Measurements from ENCODE around the gene LRRC8A.
A peak's percentile ranks its signal among the peaks of the same experiment; 100 is the strongest.
"Not testable (repeated sequence)": the region's sequence is repeated elsewhere in the genome, so short reads cannot be mapped to it uniquely, and the experiment has no call there.

The LRRC8A gene
- total RNA-seq: 32.5 to 63.5 (median 54.2) reads per million in 4 experiments

GRCh38 chr9:128881884-128882676 is at the start of gene LRRC8A, which contains the start of gene KYAT1:
LRRC8A (plus strand) TSS chr9:128882133; CDS start chr9:128907165, 25,032 bp downstream.
KYAT1 (minus strand) TSS chr9:128881950; CDS start chr9:128845405, 36,545 bp downstream.
- DNase-seq: peak; percentile 97

- DNase-seq: no peak
These were observed 48.2 kb upstream of the LRRC8A start for GRCh38 chr9:128833696-128834095.

DNA sequence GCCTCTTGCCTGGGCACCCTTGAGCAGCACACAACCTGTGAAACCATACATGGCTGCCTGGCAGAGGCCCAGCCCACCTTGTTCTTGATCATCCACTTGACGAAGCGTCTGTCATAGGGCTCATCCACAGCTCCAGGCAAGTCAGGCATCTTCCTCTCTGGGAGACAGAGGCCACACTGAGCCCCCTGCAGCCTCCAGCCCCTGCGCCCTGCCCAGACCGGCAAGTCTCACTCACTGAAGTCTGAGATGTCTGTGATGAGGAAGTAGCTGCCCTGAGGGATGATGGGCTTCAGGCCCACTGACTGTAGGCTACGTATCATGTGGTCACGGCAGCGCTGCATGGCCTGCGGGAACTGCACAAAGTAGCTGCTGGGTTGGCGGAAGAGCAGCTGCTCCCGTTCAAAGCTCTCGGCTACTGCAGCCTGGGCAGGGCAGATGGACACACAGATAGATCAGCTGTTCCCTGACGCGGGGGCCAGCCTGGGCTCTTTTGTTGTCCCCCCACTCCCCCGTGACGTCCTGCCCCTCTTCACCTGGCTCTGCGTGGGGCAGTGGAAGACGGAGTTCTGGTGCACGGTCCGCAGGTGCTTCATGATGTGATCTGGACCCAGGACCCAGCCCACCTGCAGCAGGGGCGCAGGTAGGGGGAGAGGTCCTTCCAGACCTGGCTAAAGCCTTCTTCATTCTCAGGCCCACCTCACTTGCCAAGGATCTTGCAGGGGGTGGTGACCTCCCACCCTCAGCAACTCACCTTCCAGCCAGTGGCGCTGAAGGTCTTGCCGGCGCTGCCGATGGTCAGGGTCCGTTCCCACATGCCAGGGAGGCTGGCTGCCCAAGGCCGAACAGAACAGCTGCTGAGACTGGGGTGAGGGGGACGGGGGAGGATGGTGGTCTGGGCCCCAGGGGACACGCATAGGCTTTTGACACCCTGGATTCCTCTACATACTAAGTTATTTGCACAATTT is 46.4 kb upstream of the LRRC8A start:
- DNase-seq: no peak

DNA sequence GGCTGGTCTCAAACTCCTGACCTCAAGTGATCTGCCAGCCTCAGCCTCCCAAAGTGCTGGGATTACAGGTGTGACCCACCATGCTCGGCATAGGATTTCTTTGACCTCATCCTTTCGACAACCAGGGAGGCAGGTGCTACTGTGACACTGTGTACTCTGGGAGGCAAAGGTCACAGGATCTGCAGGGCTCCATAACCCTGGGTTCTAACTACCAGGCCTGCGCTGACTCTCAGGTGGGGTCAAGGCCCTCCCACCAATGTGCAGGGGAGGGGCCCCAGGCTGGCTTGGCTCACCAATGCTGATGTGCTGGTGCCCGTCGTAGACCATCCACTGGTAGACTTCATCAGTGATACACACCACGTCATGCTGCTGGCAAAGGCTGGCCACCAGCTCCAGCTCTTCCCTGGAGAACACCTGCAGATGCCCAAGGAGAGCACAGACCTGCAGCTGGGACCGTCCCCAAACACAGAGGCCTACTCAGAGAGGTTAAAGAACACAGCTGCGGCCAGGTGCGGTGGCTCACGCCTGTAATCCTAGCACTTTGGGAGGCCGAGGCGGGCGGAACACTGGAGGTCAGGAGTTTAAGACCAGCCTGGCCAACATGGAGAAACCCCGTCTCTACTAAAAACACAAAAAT is 45.3 kb upstream of the LRRC8A start:
- DNase-seq: no peak

- DNase-seq: no peak
These were observed 43.6 kb upstream of the LRRC8A start for GRCh38 chr9:128838338-128838737.

GRCh38 chr9:128840524-128840923 is 41.4 kb upstream of the LRRC8A start:
- no peak for DNase-seq

GRCh38 chr9:128841694-128842492 is 40.0 kb upstream of the LRRC8A start:
- DNase-seq: no peak

- DNase-seq: not testable (repeated sequence)
These were observed 38.8 kb upstream of the LRRC8A start for GRCh38 chr9:128843171-128843570.

DNA sequence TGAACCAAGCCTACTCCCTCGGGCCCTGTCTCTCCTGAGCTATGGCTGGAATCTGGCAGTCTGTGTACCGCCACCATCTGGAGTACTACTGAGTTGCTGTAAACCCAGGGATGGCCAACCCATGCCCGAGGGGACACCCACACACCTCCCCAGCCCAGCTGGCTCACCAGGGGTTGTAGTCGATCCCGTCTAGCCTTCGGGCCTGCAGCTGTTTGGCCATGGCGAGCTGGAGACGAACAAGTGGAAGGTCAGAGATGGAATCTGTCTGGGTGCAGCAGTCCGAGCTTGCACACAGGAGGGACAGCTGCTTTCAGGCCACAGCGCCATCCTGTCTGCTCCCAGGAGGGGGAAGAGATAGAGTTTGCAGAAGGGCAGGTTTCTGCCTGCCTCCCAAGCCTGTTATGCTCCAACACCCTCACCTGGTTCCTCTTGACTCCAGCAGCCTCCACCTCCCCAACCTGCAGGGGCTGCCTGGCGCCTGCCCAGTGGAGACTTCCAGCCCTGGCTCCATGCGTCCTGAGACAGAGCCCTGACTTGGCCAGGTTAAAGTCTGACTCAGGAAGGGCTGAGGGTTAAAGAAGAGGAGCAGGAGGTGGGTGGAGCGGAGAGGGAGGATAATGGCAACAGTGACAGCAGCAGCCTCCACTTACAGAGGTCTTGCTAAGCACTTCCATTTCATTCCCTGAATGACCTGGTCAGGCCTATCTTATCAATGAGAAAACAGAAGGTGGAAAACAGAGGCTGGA is 36.6 kb upstream of the LRRC8A start:
- no peak for DNase-seq

DNA sequence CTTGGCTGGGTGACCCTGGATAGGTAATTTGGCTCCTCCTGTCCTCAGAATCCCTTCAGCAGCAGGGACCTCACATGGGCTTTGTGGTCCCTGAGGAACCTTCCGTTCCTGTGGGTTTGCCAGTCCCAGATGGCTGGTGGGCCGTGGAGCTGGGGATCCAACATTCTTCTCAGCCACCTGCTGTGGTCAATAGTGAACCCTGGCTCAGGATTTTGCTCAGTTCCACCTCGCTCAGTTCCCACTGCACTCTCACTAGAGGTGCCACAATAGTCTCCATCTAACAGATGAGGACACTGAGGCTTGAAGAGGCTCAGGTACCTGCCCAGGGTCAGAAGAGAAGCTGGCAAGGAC is 35.3 kb upstream of the LRRC8A start:
- DNase-seq: no peak

DNA sequence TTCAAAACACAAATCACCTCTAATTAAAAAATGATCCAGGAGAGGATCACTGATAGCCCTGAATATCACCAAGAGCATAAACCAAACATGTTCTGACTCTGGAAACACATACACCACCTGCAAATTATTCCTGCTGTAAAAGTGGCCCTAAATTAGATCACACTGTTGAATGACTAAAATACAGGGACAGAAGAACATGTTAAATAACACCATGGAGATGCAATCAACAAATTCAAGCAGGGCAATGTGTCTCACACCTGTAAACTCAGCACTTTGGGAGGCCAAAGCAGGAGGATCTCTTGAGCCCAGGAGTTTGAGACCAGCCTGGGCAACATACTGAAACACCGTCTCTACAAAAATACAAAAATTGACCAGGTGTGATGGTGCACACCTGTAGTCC is 34.1 kb upstream of the LRRC8A start:
- DNase-seq: no peak

DNA sequence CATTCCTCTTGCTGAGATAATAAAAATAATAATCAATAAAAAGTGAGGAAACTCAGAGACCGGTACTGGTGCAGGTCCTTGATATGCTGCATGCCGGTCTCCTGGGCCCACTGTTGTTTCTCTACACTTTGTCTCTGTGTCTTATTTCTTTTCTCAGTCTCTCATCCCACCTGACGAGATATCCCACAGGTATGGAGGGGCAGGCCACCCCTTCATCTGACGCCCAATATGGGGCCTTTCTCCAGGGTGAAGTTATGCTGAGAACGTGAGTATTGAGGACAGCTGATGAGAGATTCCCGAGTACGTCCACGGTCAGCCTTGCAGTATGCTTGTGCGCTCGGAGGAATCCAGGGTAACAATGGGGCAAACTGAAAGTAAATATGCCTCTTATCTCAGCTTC is 30.9 kb upstream of the LRRC8A start:
- not testable (repeated sequence) for DNase-seq

DNA sequence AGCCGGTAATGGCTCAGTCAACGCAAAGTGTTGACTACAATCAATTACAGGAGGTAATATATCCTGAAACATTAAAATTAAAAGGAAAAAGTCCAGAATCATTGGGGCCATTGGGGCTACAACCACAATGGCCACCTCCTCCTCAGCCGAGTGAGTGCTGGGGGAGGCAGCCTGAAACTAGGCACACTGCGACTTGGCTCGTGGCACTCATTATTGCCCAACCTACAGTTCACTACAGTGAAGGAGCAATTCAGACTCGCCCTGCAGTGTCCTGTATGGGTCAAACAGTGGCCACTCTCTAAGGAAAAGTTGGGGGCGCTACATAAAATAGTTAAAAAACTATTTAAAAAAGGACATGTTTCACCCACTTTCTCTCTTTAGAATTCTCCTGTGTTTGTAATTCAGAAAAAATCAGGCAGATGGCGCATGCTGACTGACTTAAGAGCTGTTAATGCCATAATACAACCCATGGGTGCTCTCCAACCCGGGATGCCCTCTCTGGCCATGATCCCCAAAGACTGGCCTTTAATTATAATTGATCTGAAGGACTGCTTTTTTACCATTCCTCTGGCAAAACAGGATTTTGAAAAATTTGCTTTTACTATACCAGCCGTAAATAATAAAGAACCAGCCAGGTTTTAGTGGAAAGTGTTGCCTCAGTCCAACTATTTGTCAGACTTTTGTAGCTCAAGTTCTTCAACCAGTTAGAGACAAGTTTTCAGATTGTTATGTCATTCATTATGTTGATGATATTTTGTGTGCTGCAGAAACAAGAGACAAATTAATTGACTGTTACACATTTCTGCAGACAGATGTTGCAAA is 29.9 kb upstream of the LRRC8A start:
- not testable (repeated sequence) for DNase-seq

- not testable (repeated sequence) for DNase-seq
These were observed 29.3 kb upstream of the LRRC8A start for GRCh38 chr9:128852646-128853045.

DNA sequence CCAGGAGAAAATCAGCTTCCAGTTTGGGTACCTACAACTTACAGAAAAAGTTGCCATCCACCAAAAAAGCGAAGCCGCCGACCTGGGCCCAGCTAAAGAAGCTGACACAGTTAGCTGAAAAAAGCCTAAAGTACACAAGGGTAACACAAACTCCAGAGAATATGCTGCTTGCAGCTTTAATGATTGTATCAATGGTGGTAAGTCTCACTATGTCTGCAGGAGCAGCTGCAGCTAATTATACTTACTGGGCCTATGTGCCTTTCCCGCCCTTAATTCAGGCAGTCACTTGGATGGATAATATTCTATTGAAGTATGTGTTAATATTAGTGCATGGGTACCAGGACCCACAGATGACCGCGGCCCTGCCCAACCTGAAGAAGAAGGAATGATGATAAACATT is 27.5 kb upstream of the LRRC8A start:
- not testable (repeated sequence) for DNase-seq

DNA sequence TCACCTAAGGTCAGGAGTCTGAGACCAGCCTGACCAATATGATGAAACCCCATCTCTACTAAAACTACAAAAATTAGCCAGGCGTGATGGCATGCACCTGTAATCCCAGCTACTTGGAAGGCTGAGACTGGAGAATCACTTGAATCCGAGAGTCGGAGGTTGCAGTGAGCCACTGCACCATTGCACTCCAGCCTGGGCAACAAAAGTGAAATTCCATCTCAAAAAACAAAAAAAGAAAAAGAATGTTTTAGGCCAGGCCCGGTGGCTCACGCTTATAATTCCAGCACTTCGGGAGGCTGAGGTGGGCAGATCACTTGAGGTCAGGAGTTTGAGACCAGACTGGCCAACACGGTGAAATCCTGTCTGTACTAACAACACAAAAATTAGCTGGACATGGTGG is 23.5 kb upstream of the LRRC8A start:
- DNase-seq: not testable (repeated sequence)

DNA sequence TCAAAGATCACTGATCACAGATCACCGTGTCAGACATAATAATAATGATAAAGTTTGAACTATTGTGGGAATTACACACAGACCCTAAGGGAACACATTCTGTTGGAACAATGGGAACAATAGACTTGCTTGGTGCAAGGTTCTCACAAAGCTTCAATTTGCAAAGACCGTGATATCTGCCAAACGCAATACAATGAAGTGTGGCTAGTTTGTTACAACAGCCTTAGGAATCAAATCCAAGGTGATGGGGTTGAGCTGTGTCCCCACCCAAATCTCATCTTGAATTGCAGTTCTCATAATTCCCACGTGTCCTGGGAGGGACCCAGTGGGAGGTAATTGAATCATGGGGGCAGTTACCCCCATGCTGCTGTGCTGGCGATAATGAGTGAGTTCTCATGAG is 21.0 kb upstream of the LRRC8A start:
- DNase-seq: no peak

GRCh38 chr9:128861501-128861900 is 20.4 kb upstream of the LRRC8A start:
- no peak for DNase-seq

DNA sequence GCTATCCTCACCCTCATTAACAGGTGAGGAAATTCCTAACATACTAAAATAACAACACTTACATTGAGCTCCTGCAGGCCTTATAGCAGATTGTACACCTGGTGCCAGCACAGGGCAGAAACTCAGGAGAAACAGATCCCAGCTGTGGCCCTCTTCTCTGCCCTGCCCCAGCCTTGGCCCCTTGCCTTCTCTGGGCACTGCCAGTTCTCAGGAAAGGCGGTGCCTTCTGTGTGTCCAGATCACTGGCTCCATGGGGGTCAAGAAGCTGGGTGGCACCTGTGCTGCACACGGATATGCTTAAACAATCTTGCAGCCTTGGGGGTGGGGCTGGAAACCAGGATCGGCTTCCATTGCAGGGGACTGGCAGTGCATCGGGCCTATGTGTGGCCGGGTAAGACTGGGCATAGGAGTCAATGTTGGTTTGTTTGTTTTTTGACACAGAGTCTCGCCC is 19.5 kb upstream of the LRRC8A start:
- no peak for DNase-seq

DNA sequence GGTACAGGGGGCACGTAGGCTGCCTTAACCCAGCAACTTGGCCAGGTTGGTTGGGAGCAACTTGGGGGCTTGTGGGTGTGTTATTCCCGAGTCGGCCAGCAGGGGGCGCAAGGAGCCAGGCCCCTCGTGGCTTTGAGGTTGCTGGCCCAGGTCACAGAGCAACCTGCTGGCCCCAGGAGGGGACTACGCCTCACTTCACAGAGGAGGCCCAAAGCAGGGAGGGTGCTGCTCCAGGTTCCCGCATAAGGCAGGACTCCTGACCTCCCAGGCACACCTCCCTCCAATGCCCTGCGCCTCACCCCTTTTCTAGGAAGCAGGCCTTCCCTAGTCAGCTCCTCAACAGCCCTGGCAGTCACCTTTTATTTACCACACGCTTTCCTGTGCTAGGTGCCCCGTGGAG is 18.3 kb upstream of the LRRC8A start:
- DNase-seq: peak; percentile 76

Data from effector CD8-positive, alpha-beta T cell (primary cell).